Tibial artery (tissue), 4 donors: Measurements from ENCODE around the gene SND1.

Experiments used
- DNase-seq, 2 donors: peaks; one replicate each; pipeline ENCODE4 v3.0.0-alpha.2; 2019
- H3K27ac ChIP-seq, 2 donors: fragments of 200-600 bp; sonication (generic) in 1 of 2; 1 replicate in 1 of 2; 2 replicates in 1 of 2; pipeline ENCODE4 v1.5.1; 2018 to 2019; ENCODE audit warnings: mild to moderate bottlenecking in 1 of 2
- H3K27me3 ChIP-seq, 2 donors: fragments of 200-600 bp; sonication (generic) in 1 of 2; one replicate each; pipeline versions ENCODE4 v1.5.1 to v1.6.0; 2016 to 2019
- H3K36me3 ChIP-seq, 3 donors: fragments of 200-600 bp; sonication (generic) in 2 of 3; one replicate each; pipeline ENCODE4 v1.5.1; 2016 to 2019; ENCODE audit warnings: mild to moderate bottlenecking in 2 of 3
- H3K4me1 ChIP-seq, 4 donors: fragments of 200-600 bp; sonication (generic) in 2 of 4; 1 replicate in 3 of 4; 2 replicates in 1 of 4; pipeline ENCODE4 v1.5.1; 2016 to 2019
- H3K4me3 ChIP-seq, 2 donors: fragments of 200-600 bp; sonication (generic) in 1 of 2; 1 replicate in 1 of 2; 2 replicates in 1 of 2; pipeline ENCODE4 v1.5.1; 2018 to 2019; ENCODE audit warnings: mild to moderate bottlenecking in 2 of 2
- H3K9me3 ChIP-seq, 3 donors: fragments of 200-600 bp; sonication (generic) in 1 of 3; one replicate each; pipeline ENCODE4 v1.5.1; 2016 to 2019
- intact Hi-C: fragments of 100-400 bp; cut with DNase I; formaldehyde crosslinking; loops from one replicate; pipeline ENCODE4 v1.15.0; 2023; ENCODE audit warnings: low total_unique reads
- TF ChIP-seq, protein P1 (sequence below), 2 experiments: fragments of 200-600 bp in 1 of 2; fragments of 450-650 bp in 1 of 2; IDR thresholded peaks; one replicate each; pipeline ENCODE4 v1.5.1; 2017 to 2019; ENCODE audit warnings: antibody characterized with exemption in 2 of 2, mild to moderate bottlenecking in 1 of 2, moderate library complexity in 1 of 2

SND1 gene

DNA sequence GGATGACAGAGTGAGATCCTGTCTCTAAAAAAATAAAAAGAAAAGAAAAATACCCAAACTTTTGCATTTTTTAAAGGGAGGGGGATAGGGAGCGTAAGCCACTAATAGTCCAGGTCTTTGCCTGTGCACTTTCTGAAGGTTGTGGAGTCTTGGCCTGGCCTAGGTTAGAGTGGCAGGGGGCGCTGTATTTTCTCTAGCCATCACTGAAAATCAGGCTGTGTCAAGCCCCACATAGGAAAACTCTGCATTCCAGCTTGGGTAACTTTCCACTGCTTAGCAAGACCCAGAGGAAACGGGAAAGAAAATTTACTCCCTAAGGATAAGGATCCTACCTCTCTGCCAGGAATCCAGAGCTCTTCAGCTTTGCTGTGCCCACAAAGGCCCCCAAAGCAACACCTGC is 23.5 kb upstream of the SND1 start:
- H3K27ac ChIP-seq = no peak overlapping the region
- intact Hi-C loops = no loop called here
- H3K27me3 ChIP-seq = no peaks in the 10 kb centered on the region
- H3K4me3 ChIP-seq = no peak overlapping the region
- no peaks in the 10 kb centered on the region for H3K36me3 ChIP-seq
- no peaks in the 10 kb centered on the region for H3K9me3 ChIP-seq
- peaks cover 0 to 12% (median 9%) of the 10 kb centered on the region in 4 donors for H3K4me1 ChIP-seq
- DNase-seq = no peak
- TF ChIP-seq, protein P1, sequence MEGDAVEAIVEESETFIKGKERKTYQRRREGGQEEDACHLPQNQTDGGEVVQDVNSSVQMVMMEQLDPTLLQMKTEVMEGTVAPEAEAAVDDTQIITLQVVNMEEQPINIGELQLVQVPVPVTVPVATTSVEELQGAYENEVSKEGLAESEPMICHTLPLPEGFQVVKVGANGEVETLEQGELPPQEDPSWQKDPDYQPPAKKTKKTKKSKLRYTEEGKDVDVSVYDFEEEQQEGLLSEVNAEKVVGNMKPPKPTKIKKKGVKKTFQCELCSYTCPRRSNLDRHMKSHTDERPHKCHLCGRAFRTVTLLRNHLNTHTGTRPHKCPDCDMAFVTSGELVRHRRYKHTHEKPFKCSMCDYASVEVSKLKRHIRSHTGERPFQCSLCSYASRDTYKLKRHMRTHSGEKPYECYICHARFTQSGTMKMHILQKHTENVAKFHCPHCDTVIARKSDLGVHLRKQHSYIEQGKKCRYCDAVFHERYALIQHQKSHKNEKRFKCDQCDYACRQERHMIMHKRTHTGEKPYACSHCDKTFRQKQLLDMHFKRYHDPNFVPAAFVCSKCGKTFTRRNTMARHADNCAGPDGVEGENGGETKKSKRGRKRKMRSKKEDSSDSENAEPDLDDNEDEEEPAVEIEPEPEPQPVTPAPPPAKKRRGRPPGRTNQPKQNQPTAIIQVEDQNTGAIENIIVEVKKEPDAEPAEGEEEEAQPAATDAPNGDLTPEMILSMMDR (IDR thresholded peaks at IDR 0.05) = no peak

DNA sequence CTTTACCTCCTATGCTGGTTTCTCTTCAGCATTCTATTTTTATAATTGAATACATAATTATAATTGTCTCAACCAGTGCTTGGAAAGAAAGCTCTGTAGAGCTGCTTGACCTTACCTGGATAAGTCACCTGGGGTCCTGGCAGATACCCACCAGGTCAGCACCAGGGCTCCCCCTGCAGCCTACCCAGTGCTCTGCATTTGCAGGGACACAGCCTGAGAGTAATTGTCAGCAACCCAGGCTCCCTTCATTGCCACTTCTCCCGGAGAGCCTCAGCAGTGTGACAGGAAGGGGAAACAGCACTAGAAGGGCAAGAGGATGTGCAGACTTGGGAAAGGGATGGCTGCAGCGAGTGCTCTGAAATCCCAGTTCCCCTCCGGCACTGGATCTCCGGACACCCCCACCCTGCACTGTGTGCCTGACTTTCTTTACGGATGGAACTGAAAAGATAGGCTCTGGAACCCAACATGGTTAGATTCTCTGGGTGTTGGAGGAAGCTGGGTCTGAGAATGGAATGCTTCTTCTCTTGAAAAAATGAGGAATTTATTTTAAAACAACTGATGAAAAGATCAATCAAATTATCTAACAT is 22.6 kb upstream of the SND1 start:
- H3K36me3 ChIP-seq = no peaks in the 10 kb centered on the region
- no peaks in the 10 kb centered on the region for H3K27me3 ChIP-seq
- intact Hi-C loops = no loop called here
- H3K27ac ChIP-seq = no peak overlapping the region
- no peaks in the 10 kb centered on the region for H3K9me3 ChIP-seq
- H3K4me3 ChIP-seq = no peak overlapping the region
- H3K4me1 ChIP-seq = peaks cover 0 to 12% (median 10%) of the 10 kb centered on the region in 4 donors
- TF ChIP-seq, protein P1 (IDR thresholded peaks at IDR 0.05) = no peak
- no peak for DNase-seq

DNA sequence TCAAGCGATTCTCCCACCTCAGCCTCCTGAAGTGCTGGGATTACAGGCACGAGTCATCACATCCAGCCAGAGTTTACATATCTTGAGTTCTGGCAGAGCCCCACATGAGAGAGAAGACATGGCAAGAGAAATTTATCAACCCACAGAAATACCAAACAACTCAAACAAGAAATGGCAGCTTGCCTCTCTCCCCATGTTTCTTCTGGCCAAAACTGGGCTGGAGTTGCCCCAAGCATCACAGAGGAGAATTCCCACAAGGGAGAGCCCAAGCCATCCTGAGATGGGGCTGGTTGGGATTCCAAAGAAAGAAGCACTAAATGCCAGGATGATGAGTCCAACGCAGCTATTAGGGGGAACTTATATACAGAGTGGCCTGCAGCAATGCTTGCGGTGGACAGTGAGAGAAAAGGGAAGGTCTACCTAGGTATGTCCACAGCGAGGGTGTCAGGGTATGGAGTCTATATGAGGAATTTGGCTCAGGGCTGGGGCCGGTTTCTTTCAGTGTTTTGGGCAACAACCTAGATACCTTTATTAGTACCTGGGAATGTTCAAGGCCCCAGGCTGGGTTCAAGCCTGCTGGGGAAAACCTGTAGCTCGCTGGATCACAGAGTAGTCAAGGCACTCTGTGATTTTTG is 19.6 kb upstream of the SND1 start:
- TF ChIP-seq, protein P1 (IDR thresholded peaks at IDR 0.05) = no peak
- H3K36me3 ChIP-seq = no peaks in the 10 kb centered on the region
- peaks cover 0 to 21% (median 14%) of the 10 kb centered on the region in 4 donors for H3K4me1 ChIP-seq
- H3K27ac ChIP-seq = peak overlapping the region in 1 of 2 donors; percentile 37
- no peaks in the 10 kb centered on the region for H3K9me3 ChIP-seq
- H3K27me3 ChIP-seq = no peaks in the 10 kb centered on the region
- no peak overlapping the region for H3K4me3 ChIP-seq
- no peak for DNase-seq
- intact Hi-C loops = no loop called here

DNA sequence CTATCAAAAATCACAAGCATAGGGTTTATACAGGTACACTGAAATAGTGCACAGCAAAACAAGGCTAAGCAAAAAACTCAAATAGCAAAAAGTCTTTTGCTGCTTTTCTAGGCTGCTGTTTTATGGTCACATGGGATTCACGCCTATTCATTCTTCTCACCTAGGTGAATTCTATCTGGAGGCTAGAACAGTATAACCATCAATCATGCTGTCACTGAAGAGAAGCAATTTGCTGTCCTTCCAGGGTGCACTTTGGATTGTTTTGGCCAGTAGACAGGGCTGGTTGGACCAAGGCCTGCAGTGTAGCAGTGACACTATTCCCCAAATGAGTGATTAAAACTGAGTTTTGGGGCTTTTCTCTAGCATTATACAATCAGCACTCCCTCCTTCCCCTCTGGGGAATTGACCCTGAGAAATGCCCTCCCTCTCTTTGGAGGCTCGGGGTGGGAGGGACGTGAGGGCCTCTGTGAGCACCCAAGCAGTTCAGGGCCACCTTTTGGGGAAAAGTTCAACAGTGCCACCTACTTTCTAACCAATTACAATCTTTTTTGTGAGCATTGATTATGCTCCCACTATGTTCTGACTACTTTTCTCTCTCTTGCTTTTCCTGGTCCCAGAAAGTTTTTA is 16.2 kb upstream of the SND1 start:
- no peak overlapping the region for H3K4me3 ChIP-seq
- peaks cover 0 to 21% (median 14%) of the 10 kb centered on the region in 4 donors for H3K4me1 ChIP-seq
- no peak overlapping the region for H3K27ac ChIP-seq
- intact Hi-C loops = no loop called here
- DNase-seq = no peak
- no peaks in the 10 kb centered on the region for H3K36me3 ChIP-seq
- no peaks in the 10 kb centered on the region for H3K27me3 ChIP-seq
- H3K9me3 ChIP-seq = no peaks in the 10 kb centered on the region
- TF ChIP-seq, protein P1 (IDR thresholded peaks at IDR 0.05) = no peak

DNA sequence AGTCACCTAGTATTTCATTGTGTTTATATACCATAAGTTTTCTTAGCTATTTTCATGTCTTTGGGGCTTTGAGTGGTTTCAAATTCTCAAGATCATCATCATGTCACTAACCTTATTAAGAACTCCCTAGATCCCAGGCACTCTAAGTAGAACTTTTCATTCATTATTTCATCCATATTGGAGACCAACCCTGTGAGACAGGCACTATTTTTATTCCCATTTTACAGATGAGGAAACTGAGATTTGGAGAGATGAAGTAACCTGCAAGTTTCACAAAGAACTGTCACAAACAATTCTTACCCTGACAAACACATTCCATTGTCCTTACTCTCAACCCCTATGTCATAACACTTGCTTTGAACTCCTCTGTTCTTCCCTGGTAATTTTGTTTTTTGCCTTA is 13.8 kb upstream of the SND1 start:
- no peaks in the 10 kb centered on the region for H3K27me3 ChIP-seq
- no peaks in the 10 kb centered on the region for H3K9me3 ChIP-seq
- DNase-seq = no peak
- intact Hi-C loops = no loop called here
- no peak overlapping the region for H3K4me3 ChIP-seq
- H3K27ac ChIP-seq = no peak overlapping the region
- TF ChIP-seq, protein P1 (IDR thresholded peaks at IDR 0.05) = no peak
- no peaks in the 10 kb centered on the region for H3K36me3 ChIP-seq
- peaks cover 0 to 12% (median 4%) of the 10 kb centered on the region in 4 donors for H3K4me1 ChIP-seq
